SK-N-SH treated with all-trans-retinoic acid at 6 μM for 48 hours (cell line): ENCODE measurements around the gene EVI2A.
A peak's percentile ranks its signal among the peaks of the same experiment; 100 is the strongest.
"Not testable (repeated sequence)": the region's sequence is repeated elsewhere in the genome, so short reads cannot be mapped to it uniquely, and the experiment has no call there.

ENCODE experiments used
- ATAC-seq: fragments of 200-7000 bp; cut with Tn5 transposase; 3 replicates; pipeline ENCODE4 v1.9.1; 2020; ENCODE audit warnings: mild to moderate bottlenecking, moderate library complexity
- ARNTL ChIP-seq: fragments of 450-650 bp; formaldehyde crosslinking; IDR thresholded peaks from 2 replicates; pipeline ENCODE4 v1.5.0; 2020; ENCODE audit warnings: low read depth, mild to moderate bottlenecking, moderate library complexity, borderline replicate concordance
- BACH2 ChIP-seq: fragments of 250-450 bp; sonication (Bioruptor Pico); IDR thresholded peaks from 2 replicates; pipeline ENCODE4 v1.9.0; 2021; ENCODE audit warnings: mild to moderate bottlenecking, borderline replicate concordance
- CREB5 ChIP-seq: fragments of 250-450 bp; sonication (Bioruptor Pico); IDR thresholded peaks from 2 replicates; pipeline ENCODE4 v1.5.1; 2020; ENCODE audit warnings: low read depth, mild to moderate bottlenecking, moderate library complexity
- CSDC2 ChIP-seq: fragments of 250-450 bp; sonication (Bioruptor Pico); IDR thresholded peaks from 2 replicates; pipeline ENCODE4 v1.5.0; 2020; ENCODE audit warnings: mild to moderate bottlenecking, moderate library complexity
- GLIS3 ChIP-seq: fragments of 250-450 bp; sonication (Bioruptor Pico); IDR thresholded peaks from 2 replicates; pipeline ENCODE4 v1.5.0; 2020; ENCODE audit warnings: mild to moderate bottlenecking, moderate library complexity
- ISL1 ChIP-seq: fragments of 250-450 bp; sonication (Bioruptor Pico); IDR thresholded peaks from 2 replicates; pipeline ENCODE4 v2.1.2; 2022; ENCODE audit warnings: mild to moderate bottlenecking, moderate library complexity
- PATZ1 ChIP-seq: fragments of 250-450 bp; sonication (Bioruptor Pico); IDR thresholded peaks from 2 replicates; pipeline ENCODE4 v1.8.0; 2020; ENCODE audit warnings: mild to moderate bottlenecking, moderate library complexity, borderline replicate concordance
- POU6F1 ChIP-seq: fragments of 250-450 bp; sonication (Bioruptor Pico); IDR thresholded peaks from 2 replicates; pipeline ENCODE4 v1.8.0; 2021; ENCODE audit warnings: low read depth, mild to moderate bottlenecking, moderate library complexity, borderline replicate concordance
- PPARA ChIP-seq: fragments of 250-450 bp; sonication (Bioruptor Pico); IDR thresholded peaks from 2 replicates; pipeline ENCODE4 v1.5.0; 2020; ENCODE audit warnings: mild to moderate bottlenecking, borderline replicate concordance
- RARB ChIP-seq: fragments of 250-450 bp; sonication (Bioruptor Pico); IDR thresholded peaks from 2 replicates; pipeline ENCODE4 v1.8.0; 2021; ENCODE audit warnings: mild to moderate bottlenecking, moderate library complexity
- TCF4 ChIP-seq: fragments of 250-450 bp; sonication (Bioruptor Pico); IDR thresholded peaks from 2 replicates; pipeline ENCODE4 v1.8.0; 2021; ENCODE audit warnings: mild to moderate bottlenecking, moderate library complexity, borderline replicate concordance
- ZFP3 ChIP-seq: fragments of 250-450 bp; sonication (Bioruptor Pico); IDR thresholded peaks from 2 replicates; pipeline ENCODE4 v1.5.0; 2020; ENCODE audit warnings: mild to moderate bottlenecking, moderate library complexity
- ZFP30 ChIP-seq: fragments of 450-650 bp; formaldehyde crosslinking; IDR thresholded peaks from 2 replicates; pipeline ENCODE4 v1.5.0; 2022; ENCODE audit warnings: mild to moderate bottlenecking, moderate library complexity
- ZNF565 ChIP-seq: fragments of 450-650 bp; formaldehyde crosslinking; conservative IDR thresholded peaks from 2 replicates; pipeline ENCODE4 v1.5.0; 2020; ENCODE audit warnings: low read depth, mild to moderate bottlenecking, moderate library complexity
- ZNF70 ChIP-seq: fragments of 450-650 bp; formaldehyde crosslinking; IDR thresholded peaks from 2 replicates; pipeline ENCODE4 v1.5.0; 2020; ENCODE audit warnings: mild to moderate bottlenecking, moderate library complexity
- TF ChIP-seq, protein P1 (sequence below): fragments of 250-450 bp; sonication (Bioruptor Pico); IDR thresholded peaks from 2 replicates; pipeline ENCODE4 v1.5.1; 2021; ENCODE audit warnings: mild to moderate bottlenecking, moderate library complexity

The EVI2A gene

GRCh38 chr17:31355935-31356334 lies 34.5 kb upstream of the EVI2A start:
- TF ChIP-seq ISL1 (CRISPR knock-in tag) = no peak
- TF ChIP-seq POU6F1 (CRISPR knock-in tag) = no peak
- no peak for TF ChIP-seq CREB5
- TF ChIP-seq BACH2 (CRISPR knock-in tag) = no peak
- TF ChIP-seq ZNF565 (CRISPR knock-in tag) = no peak
- no peak for TF ChIP-seq TCF4 (CRISPR knock-in tag)

DNA sequence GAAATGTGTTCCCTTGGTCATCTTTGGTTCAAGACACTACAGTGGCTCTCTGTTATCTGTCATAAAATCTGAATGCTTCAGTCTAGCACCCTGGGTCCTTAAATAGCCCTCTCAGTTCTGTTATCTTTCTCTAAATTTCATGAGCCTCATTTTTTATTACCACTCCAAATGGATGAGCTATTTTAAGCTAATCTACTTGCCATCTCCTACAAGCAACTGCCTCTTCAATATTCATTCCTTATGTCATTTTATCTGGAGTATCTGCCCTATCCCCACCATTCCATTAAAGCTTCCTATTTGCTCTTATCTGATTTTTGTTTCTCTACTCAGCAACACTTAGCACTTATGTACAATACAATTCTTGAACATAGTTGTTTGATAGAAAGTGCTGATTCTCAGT lies 28.0 kb upstream of the EVI2A start:
- ATAC-seq = peak; percentile 66
- peak; percentile 55 for TF ChIP-seq ISL1 (CRISPR knock-in tag)
- no peak for TF ChIP-seq ZNF70
- TF ChIP-seq, all 23 proteins: peak for 1

More at GRCh38 chr17:31355935-31356334, 34.5 kb upstream of the EVI2A start:
- no peak for ATAC-seq

DNA sequence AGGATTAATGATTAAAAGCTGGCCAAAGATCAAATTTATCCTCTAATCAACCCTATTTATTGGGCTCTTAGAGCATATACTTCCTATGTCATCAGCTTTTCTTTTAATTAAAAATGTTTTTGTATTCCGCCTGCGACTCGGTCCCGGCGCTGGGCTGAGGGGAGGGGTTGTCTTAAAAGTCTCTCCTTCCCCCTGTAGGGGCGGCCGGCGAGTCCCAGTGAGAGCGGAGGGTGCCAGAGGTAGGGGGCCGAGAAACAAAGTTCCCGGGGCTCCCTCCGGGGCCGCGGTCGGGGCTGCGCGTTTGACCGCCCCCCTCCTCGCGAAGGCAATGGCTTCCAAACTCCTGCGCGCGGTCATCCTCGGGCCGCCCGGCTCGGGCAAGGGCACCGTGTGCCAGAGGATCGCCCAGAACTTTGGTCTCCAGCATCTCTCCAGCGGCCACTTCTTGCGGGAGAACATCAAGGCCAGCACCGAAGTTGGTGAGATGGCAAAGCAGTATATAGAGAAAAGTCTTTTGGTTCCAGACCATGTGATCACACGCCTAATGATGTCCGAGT lies 23.8 kb upstream of the EVI2A start:
- ATAC-seq = not testable (repeated sequence)

DNA sequence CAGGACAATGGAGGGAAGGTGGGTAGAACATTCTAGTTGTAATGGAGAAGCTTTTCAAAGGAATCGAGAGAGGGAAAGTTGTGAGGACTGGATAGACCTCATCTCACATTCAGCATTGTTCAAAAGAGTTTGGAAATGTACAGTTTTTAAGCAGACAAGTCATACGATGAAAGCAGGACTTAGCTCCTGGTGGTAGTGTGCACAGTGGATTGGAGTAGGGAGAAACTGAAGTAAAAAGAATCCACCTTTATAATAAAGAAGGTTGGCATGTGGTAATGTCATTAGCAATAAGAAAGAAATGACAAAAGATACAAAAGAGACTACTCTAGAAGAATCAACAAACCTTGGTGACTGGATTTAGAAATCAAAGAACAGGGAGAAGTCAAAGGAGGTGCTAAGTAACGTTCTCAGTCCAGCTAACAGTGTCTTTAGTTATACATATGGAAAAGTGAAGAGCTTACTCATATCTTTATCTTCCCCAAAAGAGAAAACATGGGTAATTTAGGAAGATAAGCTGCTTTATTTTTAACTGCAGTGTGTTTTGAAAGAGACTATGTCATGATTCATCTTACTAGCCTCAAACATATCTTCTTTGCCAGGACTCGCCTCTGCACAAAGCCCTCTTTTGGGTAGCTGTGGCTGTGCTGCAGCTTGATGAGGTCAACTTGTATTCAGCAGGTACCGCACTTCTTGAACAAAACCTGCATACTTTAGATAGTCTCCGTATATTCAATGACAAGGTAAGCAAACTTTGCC lies 18.7 kb upstream of the EVI2A start:
- no peak for TF ChIP-seq GLIS3 (CRISPR knock-in tag)
- no peak for TF ChIP-seq BACH2 (CRISPR knock-in tag)
- no peak for TF ChIP-seq ARNTL (CRISPR knock-in tag)
- no peak for TF ChIP-seq PATZ1 (CRISPR knock-in tag)
- no peak for TF ChIP-seq CSDC2 (CRISPR knock-in tag)
- TF ChIP-seq POU6F1 (CRISPR knock-in tag) = no peak
- no peak for TF ChIP-seq RARB (CRISPR knock-in tag)
- TF ChIP-seq ISL1 (CRISPR knock-in tag) = peak; percentile 54
- no peak for TF ChIP-seq ZNF70
- TF ChIP-seq CREB5 = no peak
- TF ChIP-seq ZFP30 (CRISPR knock-in tag) = no peak
- TF ChIP-seq, protein P1, sequence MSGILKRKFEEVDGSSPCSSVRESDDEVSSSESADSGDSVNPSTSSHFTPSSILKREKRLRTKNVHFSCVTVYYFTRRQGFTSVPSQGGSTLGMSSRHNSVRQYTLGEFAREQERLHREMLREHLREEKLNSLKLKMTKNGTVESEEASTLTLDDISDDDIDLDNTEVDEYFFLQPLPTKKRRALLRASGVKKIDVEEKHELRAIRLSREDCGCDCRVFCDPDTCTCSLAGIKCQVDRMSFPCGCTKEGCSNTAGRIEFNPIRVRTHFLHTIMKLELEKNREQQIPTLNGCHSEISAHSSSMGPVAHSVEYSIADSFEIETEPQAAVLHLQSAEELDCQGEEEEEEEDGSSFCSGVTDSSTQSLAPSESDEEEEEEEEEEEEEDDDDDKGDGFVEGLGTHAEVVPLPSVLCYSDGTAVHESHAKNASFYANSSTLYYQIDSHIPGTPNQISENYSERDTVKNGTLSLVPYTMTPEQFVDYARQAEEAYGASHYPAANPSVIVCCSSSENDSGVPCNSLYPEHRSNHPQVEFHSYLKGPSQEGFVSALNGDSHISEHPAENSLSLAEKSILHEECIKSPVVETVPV (CRISPR knock-in tag) = no peak
- peak; percentile 28; the same call in 1 of the 2 replicates for TF ChIP-seq ZFP3 (CRISPR knock-in tag)
- no peak for TF ChIP-seq PPARA (CRISPR knock-in tag)
- peak; percentile 80 for ATAC-seq
